Astrocyte (in vitro differentiated cells and primary cell): ENCODE results near the gene PNMA1. TPM values are rescaled to one million over a fixed set of nuclear protein-coding genes. Genes with fewer than 3 reads are reported as not detected.

Experiments used
- DNase-seq: peaks from one replicate; pipeline ENCODE4 v3.0.0-alpha.2; 2010; ENCODE audit warnings: low read depth
- FAIRE-seq: peaks from 2 replicates; lab custom pipeline; 2011; peaks lifted over from hg19 to GRCh38; lab: Jason Lieb, UNC
- H2AFZ ChIP-seq: 2 replicates; pipeline ENCODE4 v1.6.0; 2012; ENCODE audit warnings: low read depth, low read length, inconsistent platforms
- H3K27ac ChIP-seq: 2 replicates; pipeline ENCODE4 v1.5.1; 2011; ENCODE audit warnings: low read depth, low read length, inconsistent platforms
- H3K27me3 ChIP-seq: 2 replicates; pipeline ENCODE4 v1.6.0; 2011; ENCODE audit warnings: low read length, inconsistent platforms; ENCODE audit not compliant: insufficient read depth
- H3K36me3 ChIP-seq: 2 replicates; pipeline ENCODE4 v1.5.1; 2011; ENCODE audit warnings: low read length, inconsistent platforms; ENCODE audit not compliant: insufficient read depth
- H3K4me1 ChIP-seq: 2 replicates; pipeline ENCODE4 v1.5.1; 2011; ENCODE audit warnings: low read length, inconsistent platforms; ENCODE audit not compliant: insufficient read depth
- H3K4me2 ChIP-seq: 2 replicates; pipeline ENCODE4 v1.6.0; 2012; ENCODE audit warnings: low read length, inconsistent platforms
- H3K4me3 ChIP-seq: 2 replicates; pipeline ENCODE4 v1.5.1; 2011; ENCODE audit warnings: low read depth, mild to moderate bottlenecking, low read length, inconsistent platforms; ENCODE audit not compliant: insufficient read depth
- H3K79me2 ChIP-seq: 2 replicates; pipeline ENCODE4 v1.6.0; 2012; ENCODE audit warnings: mild to moderate bottlenecking, low read length, inconsistent platforms; ENCODE audit not compliant: insufficient read depth
- H3K9ac ChIP-seq: 2 replicates; pipeline ENCODE4 v1.6.0; 2012; ENCODE audit warnings: mild to moderate bottlenecking, low read length, inconsistent platforms
- H3K9me3 ChIP-seq: 2 replicates; pipeline ENCODE4 v1.5.1; 2012; ENCODE audit warnings: low read depth, mild to moderate bottlenecking, low read length, inconsistent platforms; ENCODE audit not compliant: insufficient read depth
- H4K20me1 ChIP-seq: 2 replicates; pipeline ENCODE4 v1.6.0; 2012; ENCODE audit warnings: low read length, inconsistent platforms; ENCODE audit not compliant: insufficient read depth
- H3K27ac Mint-ChIP-seq: one replicate; pipeline ENCODE4 v1.8.0; 2021; ENCODE audit warnings: mild to moderate bottlenecking, mixed read lengths; ENCODE audit not compliant: unreplicated experiment
- H3K27me3 Mint-ChIP-seq: one replicate; pipeline ENCODE4 v1.8.0; 2021; ENCODE audit warnings: low read depth, mixed read lengths; ENCODE audit not compliant: unreplicated experiment
- H3K36me3 Mint-ChIP-seq: one replicate; pipeline ENCODE4 v1.8.0; 2021; ENCODE audit warnings: low read depth, mixed read lengths; ENCODE audit not compliant: unreplicated experiment
- H3K4me1 Mint-ChIP-seq: one replicate; pipeline ENCODE4 v1.8.0; 2021; ENCODE audit warnings: low read depth, mixed read lengths; ENCODE audit not compliant: unreplicated experiment
- H3K4me3 Mint-ChIP-seq: one replicate; pipeline ENCODE4 v1.8.0; 2021; ENCODE audit warnings: mild to moderate bottlenecking, moderate library complexity, mixed read lengths; ENCODE audit not compliant: unreplicated experiment
- H3K9me3 Mint-ChIP-seq: one replicate; pipeline ENCODE4 v1.8.0; 2021; ENCODE audit warnings: mild to moderate bottlenecking, mixed read lengths; ENCODE audit not compliant: unreplicated experiment
- CTCF ChIP-seq: IDR thresholded peaks from 2 replicates; pipeline ENCODE4 v1.5.1; 2011; ENCODE audit warnings: low read depth, mild to moderate bottlenecking, inconsistent platforms, low read length, moderate library complexity; ENCODE audit not compliant: insufficient read depth
- EZH2 ChIP-seq: IDR thresholded peaks from 2 replicates; pipeline ENCODE4 v1.6.1; 2012; ENCODE audit warnings: mild to moderate bottlenecking, low read length, inconsistent platforms; ENCODE audit not compliant: insufficient read depth
- total RNA-seq: library from RNA; stranded (reverse); gene quantifications from 2 replicates; pipeline ENCODE4 v1.2.1, GENCODE V29; 2021

PNMA1 gene
- total RNA-seq, 1 donor from 2014 or later = 67.4 TPM

GRCh38 chr14:73695082-73695481, 19.1 kb downstream of the PNMA1 start:
- H3K4me3 ChIP-seq = no peak overlapping the region
- Mint-ChIP-seq H3K36me3 (peaks cover 14% of the 10 kb centered on the region), H3K27me3 (no peaks in the 10 kb centered on the region), H3K4me3 (no peak overlapping the region), H3K4me1 (peaks cover 5% of the 10 kb centered on the region), H3K27ac (no peak overlapping the region), H3K9me3 (no peaks in the 10 kb centered on the region)
- no peak for TF ChIP-seq EZH2
- no peak for TF ChIP-seq CTCF
- no peak overlapping the region for H3K27ac ChIP-seq
- peaks cover 6% of the 10 kb centered on the region for H3K36me3 ChIP-seq
- no peak overlapping the region for H3K4me2 ChIP-seq
- no peak overlapping the region for H2AFZ ChIP-seq
- H3K79me2 ChIP-seq = no peaks in the 10 kb centered on the region
- no peaks in the 10 kb centered on the region for H3K9me3 ChIP-seq
- FAIRE-seq (no peak), DNase-seq (no peak)
- H4K20me1 ChIP-seq = no peaks in the 10 kb centered on the region
- H3K4me1 ChIP-seq = peaks cover 15% of the 10 kb centered on the region
- H3K27me3 ChIP-seq = no peaks in the 10 kb centered on the region
- H3K9ac ChIP-seq = no peak overlapping the region

- Histone ChIP-seq H3K9ac (no peak overlapping the region), H3K4me3 (no peak overlapping the region), H4K20me1 (no peaks in the 10 kb centered on the region), H3K79me2 (no peaks in the 10 kb centered on the region), H3K36me3 (peaks cover 9% of the 10 kb centered on the region), H3K9me3 (no peaks in the 10 kb centered on the region), H3K27me3 (no peaks in the 10 kb centered on the region), H3K27ac (no peak overlapping the region), H3K4me2 (no peak overlapping the region), H2AFZ (no peak overlapping the region), H3K4me1 (peaks cover 15% of the 10 kb centered on the region)
- FAIRE-seq = no peak
- Mint-ChIP-seq H3K4me3 (no peak overlapping the region), H3K27ac (no peak overlapping the region), H3K27me3 (no peaks in the 10 kb centered on the region), H3K36me3 (peaks cover 14% of the 10 kb centered on the region), H3K9me3 (no peaks in the 10 kb centered on the region), H3K4me1 (peaks cover 5% of the 10 kb centered on the region)
- no peak for DNase-seq
- TF ChIP-seq CTCF (no peak), EZH2 (no peak)
Measured at GRCh38 chr14:73694083-73694482, 20.1 kb downstream of the PNMA1 start.

- no peaks in the 10 kb centered on the region for H3K27me3 Mint-ChIP-seq
- H3K9me3 ChIP-seq = no peaks in the 10 kb centered on the region
- no peaks in the 10 kb centered on the region for H3K9me3 Mint-ChIP-seq
- H3K4me3 Mint-ChIP-seq = no peak overlapping the region
- TF ChIP-seq CTCF (no peak), EZH2 (no peak)
- H3K4me2 ChIP-seq = no peak overlapping the region
- FAIRE-seq (no peak), DNase-seq (no peak)
- H3K36me3 Mint-ChIP-seq = peaks cover 2% of the 10 kb centered on the region
- H3K4me3 ChIP-seq = no peak overlapping the region
- no peak overlapping the region for H3K27ac ChIP-seq
- peaks cover 6% of the 10 kb centered on the region for H3K36me3 ChIP-seq
- no peaks in the 10 kb centered on the region for H3K4me1 ChIP-seq
- H3K9ac ChIP-seq = no peak overlapping the region
- no peak overlapping the region for H2AFZ ChIP-seq
- H4K20me1 ChIP-seq = no peaks in the 10 kb centered on the region
- no peaks in the 10 kb centered on the region for H3K79me2 ChIP-seq
- H3K4me1 Mint-ChIP-seq = peaks cover 3% of the 10 kb centered on the region
- no peaks in the 10 kb centered on the region for H3K27me3 ChIP-seq
- no peak overlapping the region for H3K27ac Mint-ChIP-seq
Measured at GRCh38 chr14:73686901-73687300, 27.3 kb downstream of the PNMA1 start.
